C4-2B (cell line): ENCODE results near the gene FGF22.

Source experiments
- CTCF ChIP-seq: fragments of 450-650 bp; conservative IDR thresholded peaks from 2 replicates; pipeline ENCODE4 v1.5.1; 2017; ENCODE audit warnings: mild to moderate bottlenecking
- ZFX ChIP-seq: fragments of 450-650 bp; IDR thresholded peaks from 2 replicates; pipeline ENCODE4 v1.6.1; 2017

GRCh38 chr19:595326-596262 lies 44.1 kb upstream of the FGF22 start:
- TF ChIP-seq CTCF (no peak), ZFX (no peak)
